SKM-1 (cell line): ENCODE data around the gene KCNH6.

ENCODE experiments used
- DNase-seq: peaks from one replicate; lab custom pipeline; 2025; ENCODE audit not compliant: unreplicated experiment; lab: John Stamatoyannopoulos, UW

The KCNH6 gene

GRCh38 chr17:63487014-63487339 lies 36.2 kb upstream of the KCNH6 start:
- no peak for DNase-seq

- no peak for DNase-seq
Measured at GRCh38 chr17:63488851-63489250, 34.3 kb upstream of the KCNH6 start.

GRCh38 chr17:63489291-63489690 lies 33.9 kb upstream of the KCNH6 start:
- DNase-seq = no peak

GRCh38 chr17:63490329-63490728 lies 32.8 kb upstream of the KCNH6 start:
- no peak for DNase-seq

- no peak for DNase-seq
Measured at GRCh38 chr17:63490858-63491400, 32.2 kb upstream of the KCNH6 start.

- DNase-seq = no peak
Measured at GRCh38 chr17:63491413-63491812, 31.7 kb upstream of the KCNH6 start.

- DNase-seq = no peak
Measured at GRCh38 chr17:63491977-63492618, 31.1 kb upstream of the KCNH6 start.

- no peak for DNase-seq
Measured at GRCh38 chr17:63492940-63493339, 30.2 kb upstream of the KCNH6 start.

GRCh38 chr17:63493411-63493810 lies 29.7 kb upstream of the KCNH6 start:
- DNase-seq = no peak

GRCh38 chr17:63494300-63494928 lies 28.7 kb upstream of the KCNH6 start:
- DNase-seq = no peak

GRCh38 chr17:63495491-63495890 lies 27.7 kb upstream of the KCNH6 start:
- DNase-seq = no peak

GRCh38 chr17:63496177-63496576 lies 27.0 kb upstream of the KCNH6 start:
- DNase-seq = no peak

GRCh38 chr17:63496663-63497400 lies 26.3 kb upstream of the KCNH6 start:
- no peak for DNase-seq

- DNase-seq = no peak
Measured at GRCh38 chr17:63497708-63498483, 25.3 kb upstream of the KCNH6 start.

GRCh38 chr17:63498626-63499195 lies 24.4 kb upstream of the KCNH6 start:
- DNase-seq = no peak

- DNase-seq = no peak
Measured at GRCh38 chr17:63500543-63501390, 22.4 kb upstream of the KCNH6 start.

- DNase-seq = no peak
Measured at GRCh38 chr17:63503341-63503705, 19.8 kb upstream of the KCNH6 start.

- no peak for DNase-seq
Measured at GRCh38 chr17:63504261-63504660, 18.9 kb upstream of the KCNH6 start.

GRCh38 chr17:63505341-63505740 lies 17.8 kb upstream of the KCNH6 start:
- DNase-seq = no peak

GRCh38 chr17:63506627-63507026 lies 16.5 kb upstream of the KCNH6 start:
- no peak for DNase-seq
